ENCODE results near the gene VEGFD. TPM values are rescaled to one million over a fixed set of nuclear protein-coding genes. Genes with fewer than 3 reads are reported as not detected.

VEGFD gene
- total and polyA plus RNA-seq, 2 donors (not counting 1 experiment from before 2014, with no cell fraction given), result not detected

DNA sequence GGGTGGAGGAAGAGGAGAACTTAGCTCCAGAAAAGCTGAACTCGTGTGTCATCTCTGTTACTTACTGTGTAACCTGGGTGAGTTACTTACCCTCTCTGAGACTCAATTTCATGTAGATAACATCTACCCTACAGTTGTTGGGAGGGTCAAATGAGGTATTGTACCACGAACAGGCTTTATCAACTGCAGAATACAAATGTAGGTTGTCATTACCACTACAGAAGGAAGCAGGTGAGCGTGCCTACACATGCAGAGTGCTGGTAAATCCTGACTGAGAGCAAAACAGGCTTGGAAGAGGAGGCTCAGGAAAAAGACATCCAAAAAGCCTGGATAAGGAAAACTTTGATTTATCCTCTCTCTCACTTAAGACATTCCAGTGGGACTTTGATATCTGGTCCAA, 56.1 kb downstream of the VEGFD start:
- Histone ChIP-seq H4K20me1 (ENCODE audit: control insufficient read depth, insufficient read depth, low read length, poor library complexity, severe bottlenecking) (no peaks in the 10 kb centered on the region), H2AFZ (ENCODE audit: insufficient read depth, low read depth, low read length, poor library complexity, severe bottlenecking) (no peak overlapping the region), H3K27ac (ENCODE audit: low read length in 2 of 2) (no peak overlapping the region), H3K4me2 (replicated peaks; ENCODE audit: low read depth, low read length, poor library complexity, severe bottlenecking) (no peak overlapping the region), H3K27me3 (replicated peaks in 1 of 4; ENCODE audit: control extremely low read depth in 1 of 4, control insufficient read depth in 3 of 4, insufficient read depth in 4 of 4, low read length in 3 of 4) (no peaks in the 10 kb centered on the region), H3K9ac (ENCODE audit: low read length) (no peak overlapping the region), H3K9me3 (ENCODE audit: control extremely low read depth in 1 of 3, control insufficient read depth in 2 of 3, insufficient read depth in 1 of 3, low read length in 2 of 3) (no peaks in the 10 kb centered on the region), H3K4me1 (ENCODE audit: control insufficient read depth in 2 of 2, insufficient read depth in 2 of 2, low read length in 2 of 2) (no peaks in the 10 kb centered on the region), H3K36me3 (replicated peaks in 1 of 2; ENCODE audit: control extremely low read depth in 1 of 2, control insufficient read depth in 1 of 2, extremely low read depth in 1 of 2, insufficient read depth in 2 of 2, low read length in 1 of 2) (peaks cover 0 to 27% of the 10 kb centered on the region in 2 experiments), H3K79me2 (ENCODE audit: control insufficient read depth, insufficient read depth, low read length) (no peaks in the 10 kb centered on the region), H3K4me3 (ENCODE audit: control extremely low read depth in 1 of 5, extremely low read depth in 1 of 5, insufficient read depth in 1 of 5, low read depth in 2 of 5, low read length in 4 of 5) (no peak overlapping the region)
- no peak for DNase-seq
- ATAC-seq (ENCODE audit: low read depth), result no peak
- Mint-ChIP-seq H3K4me3 (no peak overlapping the region), H3K4me1 (peaks cover 3% of the 10 kb centered on the region), H3K9me3 (ENCODE audit: insufficient read depth) (no peaks in the 10 kb centered on the region), H3K27ac (no peak overlapping the region), H3K27me3 (no peaks in the 10 kb centered on the region)
- TF ChIP-seq, protein P1, sequence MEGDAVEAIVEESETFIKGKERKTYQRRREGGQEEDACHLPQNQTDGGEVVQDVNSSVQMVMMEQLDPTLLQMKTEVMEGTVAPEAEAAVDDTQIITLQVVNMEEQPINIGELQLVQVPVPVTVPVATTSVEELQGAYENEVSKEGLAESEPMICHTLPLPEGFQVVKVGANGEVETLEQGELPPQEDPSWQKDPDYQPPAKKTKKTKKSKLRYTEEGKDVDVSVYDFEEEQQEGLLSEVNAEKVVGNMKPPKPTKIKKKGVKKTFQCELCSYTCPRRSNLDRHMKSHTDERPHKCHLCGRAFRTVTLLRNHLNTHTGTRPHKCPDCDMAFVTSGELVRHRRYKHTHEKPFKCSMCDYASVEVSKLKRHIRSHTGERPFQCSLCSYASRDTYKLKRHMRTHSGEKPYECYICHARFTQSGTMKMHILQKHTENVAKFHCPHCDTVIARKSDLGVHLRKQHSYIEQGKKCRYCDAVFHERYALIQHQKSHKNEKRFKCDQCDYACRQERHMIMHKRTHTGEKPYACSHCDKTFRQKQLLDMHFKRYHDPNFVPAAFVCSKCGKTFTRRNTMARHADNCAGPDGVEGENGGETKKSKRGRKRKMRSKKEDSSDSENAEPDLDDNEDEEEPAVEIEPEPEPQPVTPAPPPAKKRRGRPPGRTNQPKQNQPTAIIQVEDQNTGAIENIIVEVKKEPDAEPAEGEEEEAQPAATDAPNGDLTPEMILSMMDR (IDR thresholded peaks at IDR 0.05), result no peak
- TF ChIP-seq EZH2 (IDR thresholded peaks at IDR 0.05; ENCODE audit: borderline replicate concordance, insufficient read depth, low read depth, low read length, poor library complexity, severe bottlenecking), result no peak
- ChIA-PET POLR2A (no interaction called here), CTCF (no interaction called here)
- intact Hi-C loops (cut with micrococcal nuclease), result no loop called here
- WGBS (ENCODE audit: insufficient coverage), result no CpG with 5 or more reads among the region's 3 CpGs

DNA sequence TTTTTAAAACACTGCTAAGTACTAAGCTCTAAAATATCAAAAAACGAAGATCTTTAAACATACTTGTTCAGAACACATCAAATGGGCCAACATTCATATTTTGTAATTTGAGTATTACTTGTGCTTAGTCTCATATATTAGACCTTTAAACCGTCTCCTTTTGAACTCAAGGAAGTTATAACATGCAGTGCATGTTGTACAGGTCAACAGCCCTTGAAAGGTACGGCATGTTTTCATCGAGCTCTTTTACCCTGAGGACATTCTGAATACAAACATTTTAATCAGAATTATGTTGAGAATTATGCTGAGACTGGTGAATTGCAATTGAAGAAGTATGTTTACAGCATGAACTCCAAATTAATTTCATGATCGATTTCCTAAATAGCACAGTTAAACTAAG, 61.7 kb downstream of the VEGFD start:
- Histone ChIP-seq H3K4me2 (replicated peaks; ENCODE audit: low read depth, low read length, poor library complexity, severe bottlenecking) (no peak overlapping the region), H3K27me3 (replicated peaks in 1 of 4; ENCODE audit: control extremely low read depth in 1 of 4, control insufficient read depth in 3 of 4, insufficient read depth in 4 of 4, low read length in 3 of 4) (no peaks in the 10 kb centered on the region), H3K79me2 (ENCODE audit: control insufficient read depth, insufficient read depth, low read length) (no peaks in the 10 kb centered on the region), H3K27ac (ENCODE audit: low read length in 2 of 2) (no peak overlapping the region), H4K20me1 (ENCODE audit: control insufficient read depth, insufficient read depth, low read length, poor library complexity, severe bottlenecking) (no peaks in the 10 kb centered on the region), H3K9ac (ENCODE audit: low read length) (no peak overlapping the region), H3K4me3 (ENCODE audit: control extremely low read depth in 1 of 5, extremely low read depth in 1 of 5, insufficient read depth in 1 of 5, low read depth in 2 of 5, low read length in 4 of 5) (no peak overlapping the region), H3K9me3 (ENCODE audit: control extremely low read depth in 1 of 3, control insufficient read depth in 2 of 3, insufficient read depth in 1 of 3, low read length in 2 of 3) (no peaks in the 10 kb centered on the region), H2AFZ (ENCODE audit: insufficient read depth, low read depth, low read length, poor library complexity, severe bottlenecking) (no peak overlapping the region), H3K36me3 (replicated peaks in 1 of 2; ENCODE audit: control extremely low read depth in 1 of 2, control insufficient read depth in 1 of 2, extremely low read depth in 1 of 2, insufficient read depth in 2 of 2, low read length in 1 of 2) (peaks cover 4 to 17% of the 10 kb centered on the region in 2 experiments), H3K4me1 (ENCODE audit: control insufficient read depth in 2 of 2, insufficient read depth in 2 of 2, low read length in 2 of 2) (no peaks in the 10 kb centered on the region)
- TF ChIP-seq, protein P1 (IDR thresholded peaks at IDR 0.05), result no peak
- no peak for TF ChIP-seq EZH2 (IDR thresholded peaks at IDR 0.05; ENCODE audit: borderline replicate concordance, insufficient read depth, low read depth, low read length, poor library complexity, severe bottlenecking)
- WGBS (ENCODE audit: insufficient coverage), result no CpG with 5 or more reads among the region's 5 CpGs
- Mint-ChIP-seq H3K9me3 (ENCODE audit: insufficient read depth) (no peaks in the 10 kb centered on the region), H3K4me3 (no peak overlapping the region), H3K27ac (no peak overlapping the region), H3K4me1 (no peaks in the 10 kb centered on the region), H3K27me3 (no peaks in the 10 kb centered on the region)
- CTCF ChIA-PET, result no interaction called here
- DNase-seq (no peak), ATAC-seq (ENCODE audit: low read depth) (no peak)
- intact Hi-C loops (cut with micrococcal nuclease), result no loop called here
- POLR2A ChIA-PET, result no interaction called here

Data from B cell (primary cell).